IPS-11a (cell line): ENCODE measurements around the gene MYO18A.
"Not testable (repeated sequence)": the region's sequence is repeated elsewhere in the genome, so short reads cannot be mapped to it uniquely, and the experiment has no call there.

Source experiments
- H3K4me3 ChIP-seq: one replicate; pipeline ENCODE4 v1.5.1; 2013; ENCODE audit warnings: low read depth, low read length, control low read depth

The MYO18A gene

DNA sequence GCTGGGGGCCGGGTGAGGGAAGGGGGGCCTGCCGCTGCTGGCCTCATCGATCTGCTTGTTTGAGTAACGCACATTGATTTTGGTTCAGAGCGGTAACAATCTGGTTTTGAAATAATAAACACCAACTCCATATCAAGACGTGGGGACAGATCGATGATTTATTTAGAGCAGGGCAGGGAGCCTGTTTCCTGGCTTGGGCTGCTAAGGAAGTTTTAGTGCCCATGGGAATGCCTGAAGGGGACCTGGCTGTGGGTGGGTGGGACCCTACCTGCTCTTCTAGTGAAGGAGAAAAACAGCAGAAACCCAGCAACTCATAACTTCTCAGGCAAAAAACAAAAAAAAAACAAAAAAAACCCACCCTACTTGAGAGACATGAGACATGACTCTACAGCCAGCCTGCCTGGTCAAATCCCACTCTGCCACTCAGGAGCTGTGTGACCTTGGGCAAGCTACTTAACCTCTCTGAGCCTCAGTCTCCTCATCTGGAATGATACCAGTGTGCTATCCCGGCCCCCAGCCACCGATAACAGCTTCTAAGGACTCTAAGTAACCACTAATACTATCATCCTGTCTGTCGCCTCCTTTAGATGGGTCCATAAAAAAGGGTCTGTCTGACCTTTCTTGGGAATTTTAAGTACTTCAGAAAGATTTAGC is 71.2 kb downstream of the MYO18A start:
- H3K4me3 ChIP-seq, result no peak overlapping the region

- H3K4me3 ChIP-seq, result no peak overlapping the region
These were observed 72.0 kb downstream of the MYO18A start for GRCh38 chr17:29107933-29108822.

- H3K4me3 ChIP-seq, result no peak overlapping the region
These were observed 73.1 kb downstream of the MYO18A start for GRCh38 chr17:29107084-29107483.

- H3K4me3 ChIP-seq, result no peak overlapping the region
These were observed 76.9 kb downstream of the MYO18A start for GRCh38 chr17:29103341-29103740.

- no peak overlapping the region for H3K4me3 ChIP-seq
These were observed 77.4 kb downstream of the MYO18A start for GRCh38 chr17:29102741-29103181.

GRCh38 chr17:29102046-29102445 is 78.2 kb downstream of the MYO18A start:
- no peak overlapping the region for H3K4me3 ChIP-seq

DNA sequence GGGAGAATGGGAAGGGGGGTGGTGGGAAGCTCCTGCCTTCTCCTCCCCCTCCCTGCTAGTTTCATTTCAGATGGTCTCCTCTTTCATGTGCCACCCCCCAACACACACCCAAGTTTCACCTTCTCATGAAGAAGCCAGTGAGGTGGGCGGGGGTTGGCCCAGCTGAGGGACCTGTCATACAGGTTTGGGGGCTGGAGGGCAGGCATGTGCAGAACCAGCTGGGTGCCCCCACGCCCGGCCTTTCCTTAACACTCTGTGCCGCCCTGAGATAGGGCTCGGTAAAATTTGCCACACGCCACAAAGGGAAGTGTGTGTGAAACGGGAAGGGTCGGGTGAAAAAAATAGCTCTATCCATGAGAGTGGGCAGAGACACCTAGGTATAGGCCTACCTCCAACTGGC is 79.9 kb downstream of the MYO18A start:
- H3K4me3 ChIP-seq, result no peak overlapping the region

GRCh38 chr17:29099527-29099926 is 80.7 kb downstream of the MYO18A start:
- no peak overlapping the region for H3K4me3 ChIP-seq

DNA sequence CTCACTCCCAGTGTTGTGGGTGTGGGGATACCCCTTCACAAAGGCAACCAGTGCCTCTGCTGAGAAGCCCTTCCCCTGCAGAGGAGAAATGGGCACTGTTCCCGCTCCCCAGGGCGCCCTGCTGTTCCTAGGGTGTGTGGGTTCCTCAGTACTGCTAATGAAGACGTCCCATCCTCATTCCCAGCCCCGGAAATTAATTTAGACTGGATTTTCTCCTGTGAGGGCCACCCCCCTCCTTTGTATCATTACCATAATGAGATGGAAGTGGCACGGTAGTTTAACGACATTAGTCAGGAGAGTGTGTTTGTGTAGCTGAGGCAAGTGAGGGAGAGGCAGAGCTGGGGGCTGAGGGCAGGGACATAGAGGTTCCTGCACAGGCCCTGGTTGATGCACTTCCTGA is 84.1 kb downstream of the MYO18A start:
- H3K4me3 ChIP-seq, result no peak overlapping the region

DNA sequence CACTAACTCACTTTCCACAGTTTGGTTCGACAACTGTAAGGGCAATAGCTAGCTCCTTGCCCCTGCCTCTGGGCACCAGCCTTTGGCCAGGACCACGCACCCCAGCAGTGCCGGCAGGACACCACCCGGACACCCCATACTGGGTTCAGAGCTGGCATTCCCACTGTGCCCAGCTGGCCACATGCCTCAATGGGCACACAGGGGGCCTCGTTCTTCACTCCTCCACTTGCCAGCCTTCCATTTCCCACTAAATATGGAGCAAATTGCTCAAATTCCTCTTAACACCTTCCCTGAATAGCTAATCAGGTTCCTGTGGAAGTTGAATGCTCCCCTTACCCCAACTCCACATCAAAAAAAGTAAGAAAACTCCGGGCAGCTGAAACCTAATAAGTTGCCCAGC is 84.8 kb downstream of the MYO18A start:
- H3K4me3 ChIP-seq, result no peak overlapping the region

GRCh38 chr17:29094101-29094708 is 86.0 kb downstream of the MYO18A start:
- H3K4me3 ChIP-seq, result no peak overlapping the region

DNA sequence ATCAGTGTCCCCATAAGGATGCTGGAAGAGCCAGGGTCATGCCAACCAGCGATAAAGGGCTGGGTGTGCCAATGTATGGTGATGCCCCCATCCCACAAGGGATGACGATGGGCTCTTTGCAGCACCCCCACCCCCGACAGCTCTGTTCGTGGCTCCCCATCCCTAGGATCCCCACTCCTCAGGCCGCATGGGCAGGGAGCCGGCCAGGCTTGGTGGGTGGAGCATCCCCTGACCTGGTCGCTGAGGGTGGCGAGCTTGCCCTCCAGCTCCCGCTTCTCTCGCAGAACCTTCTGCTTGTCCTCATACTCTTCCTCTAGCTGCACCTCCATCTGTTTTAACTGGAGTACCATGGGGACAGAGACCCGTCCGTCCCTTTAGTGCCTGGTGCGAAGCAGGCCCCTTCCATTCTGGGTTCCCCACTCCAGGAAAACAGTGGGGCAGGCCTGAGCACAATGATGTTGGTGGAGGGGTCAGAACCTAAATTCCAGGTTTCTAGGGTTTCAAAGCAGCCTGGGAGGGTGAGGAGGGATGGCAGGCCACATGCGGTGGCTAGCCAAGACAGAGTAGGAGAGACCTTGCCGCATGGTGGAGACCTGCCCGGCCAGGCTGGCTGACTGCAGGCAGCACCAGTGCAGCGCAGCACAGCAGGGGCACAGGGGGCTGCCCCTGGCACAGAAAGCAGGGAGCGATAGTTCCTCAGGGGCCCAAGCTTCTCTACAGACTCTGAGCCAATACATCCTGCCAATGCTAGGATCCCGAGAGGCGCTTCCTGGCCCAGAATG is 86.9 kb downstream of the MYO18A start:
- no peak overlapping the region for H3K4me3 ChIP-seq

DNA sequence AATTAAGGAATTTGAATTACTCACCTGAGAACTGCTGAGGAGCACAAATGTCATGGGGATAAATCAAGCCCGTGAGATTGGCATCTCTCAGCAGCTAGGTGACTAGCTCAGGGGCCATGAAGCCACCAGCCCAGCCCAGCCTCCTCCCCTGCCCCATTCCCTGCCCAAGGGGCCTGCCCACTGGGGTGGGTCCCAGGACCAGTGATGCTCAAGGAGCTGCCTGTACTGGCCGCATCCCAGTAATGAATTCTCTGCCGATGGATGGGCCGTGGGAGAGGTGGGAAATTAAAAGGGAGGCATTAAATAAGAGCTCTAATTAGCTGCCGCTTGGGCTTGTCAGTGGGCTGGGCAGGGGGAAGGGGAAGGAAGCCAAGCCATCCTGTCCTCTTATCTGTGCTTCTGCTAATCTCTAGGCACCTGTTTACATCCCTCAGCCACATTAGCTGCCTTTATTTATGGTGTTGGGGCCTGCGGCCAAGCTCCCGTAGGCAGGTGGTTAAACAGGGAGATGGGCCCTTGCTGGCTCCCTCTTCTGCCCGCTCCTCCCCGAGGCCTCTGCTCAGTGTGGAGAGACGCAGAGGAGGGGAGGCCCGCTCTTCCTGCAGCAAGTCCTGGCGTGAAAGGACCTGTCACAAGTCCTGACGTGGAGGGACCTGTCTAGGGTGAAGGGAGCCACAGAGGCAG is 88.5 kb downstream of the MYO18A start:
- no peak overlapping the region for H3K4me3 ChIP-seq

- no peak overlapping the region for H3K4me3 ChIP-seq
These were observed 89.2 kb downstream of the MYO18A start for GRCh38 chr17:29090750-29091605.

- no peak overlapping the region for H3K4me3 ChIP-seq
These were observed 90.1 kb downstream of the MYO18A start for GRCh38 chr17:29090108-29090507.

DNA sequence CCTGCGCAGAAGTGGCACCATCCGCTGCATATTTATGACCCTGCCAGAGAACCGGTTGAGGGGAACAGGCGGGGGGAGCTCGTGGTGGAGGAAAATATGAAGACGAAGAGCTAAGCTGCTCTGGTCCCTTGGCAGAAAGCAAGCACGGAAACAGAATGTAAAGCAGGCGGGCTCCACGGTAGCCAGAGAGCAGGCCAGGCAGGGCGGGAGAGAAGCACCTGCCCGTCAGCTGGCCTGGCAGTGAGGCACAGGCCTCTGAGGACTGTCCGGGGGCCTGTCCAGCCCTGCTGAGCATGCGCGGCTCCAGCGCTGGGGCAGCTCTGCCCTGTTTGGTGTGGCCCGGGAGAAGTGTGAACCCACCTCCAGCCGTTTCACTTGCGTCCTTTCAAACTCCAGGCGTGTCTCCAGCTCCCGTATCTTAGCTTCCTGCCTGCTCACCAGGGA is 90.6 kb downstream of the MYO18A start:
- no peak overlapping the region for H3K4me3 ChIP-seq

GRCh38 chr17:29088782-29089181 is 91.4 kb downstream of the MYO18A start:
- H3K4me3 ChIP-seq, result not testable (repeated sequence)

DNA sequence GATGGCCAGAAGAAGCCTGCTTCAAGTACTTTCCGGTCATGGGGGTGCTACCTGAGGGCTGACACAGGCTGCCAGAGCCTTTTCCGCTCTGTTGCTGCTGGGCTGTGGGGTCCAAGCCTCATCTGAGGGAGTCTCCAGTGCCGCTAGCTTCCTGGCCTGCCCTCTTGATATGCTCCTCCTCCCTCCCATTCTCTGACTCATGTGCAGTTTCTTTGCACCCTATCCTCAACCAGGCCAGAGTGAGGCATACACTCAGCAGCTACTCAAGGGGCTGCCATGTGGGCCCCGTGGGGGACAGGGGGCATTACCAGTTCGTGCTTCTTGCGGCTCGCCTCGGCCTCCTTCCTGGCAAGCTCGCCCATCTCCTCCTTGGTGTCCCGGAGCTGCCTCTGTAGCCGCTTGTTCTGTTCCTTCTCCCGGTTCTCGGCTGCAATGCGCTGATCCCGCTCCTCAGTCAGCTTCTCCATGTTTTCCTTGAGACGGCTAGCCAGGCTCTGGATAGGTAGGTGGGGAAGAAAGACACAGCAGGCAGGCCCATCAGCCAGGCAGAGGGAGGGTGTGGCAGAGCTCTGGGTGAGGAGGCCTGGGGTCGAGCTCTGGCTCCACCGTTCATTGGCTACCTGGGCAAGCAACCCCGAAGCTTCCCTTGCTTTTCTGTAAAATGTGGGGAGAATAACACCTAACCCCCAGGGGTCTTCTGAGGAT is 93.4 kb downstream of the MYO18A start:
- H3K4me3 ChIP-seq, result no peak overlapping the region

GRCh38 chr17:29085223-29085622 is 95.0 kb downstream of the MYO18A start:
- no peak overlapping the region for H3K4me3 ChIP-seq
